ENCODE results near the gene OR10C1. TPM values are rescaled to one million over a fixed set of nuclear protein-coding genes. Genes with fewer than 3 reads are reported as not detected.

Gene OR10C1
- total RNA-seq, 1 donor from 2014 or later: not detected

- DNase-seq (ENCODE audit: low read depth in 2 of 2): no peak
Measured at GRCh38 chr6:29477923-29478450, 38.9 kb downstream of the OR10C1 start.

- DNase-seq (ENCODE audit: low read depth in 2 of 2): no peak
Measured at GRCh38 chr6:29478740-29479139, 39.6 kb downstream of the OR10C1 start.

GRCh38 chr6:29479560-29479959 lies 40.5 kb downstream of the OR10C1 start:
- DNase-seq (ENCODE audit: low read depth in 2 of 2): no peak

- DNase-seq (ENCODE audit: low read depth in 2 of 2): no peak
Measured at GRCh38 chr6:29483186-29483585, 44.1 kb downstream of the OR10C1 start.

GRCh38 chr6:29483735-29484134 lies 44.6 kb downstream of the OR10C1 start:
- DNase-seq (ENCODE audit: low read depth in 2 of 2): no peak

GRCh38 chr6:29486577-29486976 lies 47.5 kb downstream of the OR10C1 start:
- no peak for DNase-seq (ENCODE audit: low read depth in 2 of 2)

- no peak for DNase-seq (ENCODE audit: low read depth in 2 of 2)
Measured at GRCh38 chr6:29487131-29487530, 48.0 kb downstream of the OR10C1 start.

- no peak for DNase-seq (ENCODE audit: low read depth in 2 of 2)
Measured at GRCh38 chr6:29487660-29488059, 48.6 kb downstream of the OR10C1 start, which contains the start of gene MAS1L. TSS of gene MAS1L (minus strand) at chr6:29487956. CDS start at chr6:29487902, 54 bp downstream.

GRCh38 chr6:29488874-29489273 lies 49.8 kb downstream of the OR10C1 start:
- no peak for DNase-seq (ENCODE audit: low read depth in 2 of 2)

GRCh38 chr6:29489286-29489685 lies 50.2 kb downstream of the OR10C1 start:
- no peak for DNase-seq (ENCODE audit: low read depth in 2 of 2)

- DNase-seq (ENCODE audit: low read depth in 2 of 2): no peak
Measured at GRCh38 chr6:29490055-29490454, 50.9 kb downstream of the OR10C1 start.

- no peak for DNase-seq (ENCODE audit: low read depth in 2 of 2)
Measured at GRCh38 chr6:29490552-29490951, 51.4 kb downstream of the OR10C1 start.

Other genes with a start within 250 kb of the OR10C1 start
- gene OR14J1, start 137.6 kb upstream of the OR10C1 start, total RNA-seq: not detected in 2 replicates
- not detected in 2 replicates for gene OR5V1, start 70.4 kb upstream of the OR10C1 start, total RNA-seq
- not detected in 2 replicates for gene OR12D3, start 64.0 kb upstream of the OR10C1 start, total RNA-seq
- not detected in 2 replicates for gene OR12D2, start 43.7 kb upstream of the OR10C1 start, total RNA-seq
- not detected in 2 replicates for gene OR12D1, start 24.4 kb upstream of the OR10C1 start, total RNA-seq
- not detected in 2 replicates for gene OR11A1, start 17.8 kb downstream of the OR10C1 start, total RNA-seq
- under 0.01 TPM in 1 of 2 replicates, not detected in the other for gene OR2H1, start 17.8 kb downstream of the OR10C1 start, total RNA-seq
- gene MAS1L, start 48.6 kb downstream of the OR10C1 start, total RNA-seq: not detected in 2 replicates
- 39.0 and 91.9 TPM in 2 replicates for gene UBD, start 120.4 kb downstream of the OR10C1 start, total RNA-seq
- not detected in 2 replicates for gene OR2H2, start 145.8 kb downstream of the OR10C1 start, total RNA-seq
- 1.9 and 2.9 TPM in 2 replicates for gene GABBR1, start 193.9 kb downstream of the OR10C1 start, total RNA-seq
- gene MOG, start 217.8 kb downstream of the OR10C1 start, total RNA-seq: not detected in 2 replicates
- 0.51 and 0.63 TPM in 2 replicates for gene ZFP57, start 241.8 kb downstream of the OR10C1 start, total RNA-seq